Measurements from ENCODE around the gene SLC28A2. TPM values are rescaled to one million over a fixed set of nuclear protein-coding genes. Genes with fewer than 3 reads are reported as not detected.
A peak's percentile ranks its signal among the peaks of the same experiment; 100 is the strongest.

The SLC28A2 gene
- polyA plus RNA-seq, 2 of the 4 experiments (the other 2 are of a cell fraction), result 0.35 TPM; not detected in 1

DNA sequence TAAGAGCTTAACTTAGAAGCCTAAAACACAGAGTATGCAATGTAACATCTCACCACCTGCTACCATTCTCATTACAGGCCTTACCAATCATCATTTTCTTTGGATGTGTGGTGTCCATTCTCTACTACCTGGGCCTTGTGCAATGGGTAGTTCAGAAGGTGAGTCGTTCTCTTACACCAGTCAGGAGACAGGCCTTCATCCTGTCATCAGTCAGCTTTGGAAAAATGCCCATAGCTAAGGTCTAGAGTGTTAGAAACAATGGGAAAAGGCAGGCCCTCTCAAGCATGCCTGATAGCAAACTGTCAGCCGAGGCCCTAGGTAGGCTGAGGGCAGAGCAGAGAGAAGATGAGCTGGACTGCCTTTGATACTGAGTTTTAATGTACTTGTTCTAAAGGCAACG is 13.5 kb downstream of the SLC28A2 start:
- POLR2A ChIA-PET, result no interaction called here
- H3K4me3 ChIP-seq, result no peak overlapping the region
- no peak overlapping the region for H3K4me2 ChIP-seq
- 36% methylated on average over 3 of the region's 3 CpGs for WGBS (ENCODE audit: missing lambda C conversion rate)
- FAIRE-seq (no peak), DNase-seq (ENCODE audit: low read depth in 1 of 2, low spot score in 1 of 2) (no peak), ATAC-seq (no peak)
- no peaks in the 10 kb centered on the region for H3K4me1 ChIP-seq
- H3K9me3 ChIP-seq, result no peaks in the 10 kb centered on the region
- CTCF ChIA-PET, result interaction anchor here (1.7 kb wide), 1 partner anchor 61 kb away, joined by 3 read pairs; no protein-coding TSS in a partner anchor
- TF ChIP-seq, protein P1, sequence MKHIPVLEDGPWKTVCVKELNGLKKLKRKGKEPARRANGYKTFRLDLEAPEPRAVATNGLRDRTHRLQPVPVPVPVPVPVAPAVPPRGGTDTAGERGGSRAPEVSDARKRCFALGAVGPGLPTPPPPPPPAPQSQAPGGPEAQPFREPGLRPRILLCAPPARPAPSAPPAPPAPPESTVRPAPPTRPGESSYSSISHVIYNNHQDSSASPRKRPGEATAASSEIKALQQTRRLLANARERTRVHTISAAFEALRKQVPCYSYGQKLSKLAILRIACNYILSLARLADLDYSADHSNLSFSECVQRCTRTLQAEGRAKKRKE (CRISPR knock-in tag; IDR thresholded peaks at IDR 0.05; ENCODE audit: low read depth), result no peak
- TF ChIP-seq NFE2L2 (conservative IDR thresholded peaks at IDR 0.05; ENCODE audit: low read length), result no peak
- no peak for TF ChIP-seq BCL3 (IDR thresholded peaks at IDR 0.05)
- TF ChIP-seq MAFK (IDR thresholded peaks at IDR 0.05; ENCODE audit: partially characterized antibody), result no peak
- no peak for TF ChIP-seq ZSCAN20 (CRISPR knock-in tag; IDR thresholded peaks at IDR 0.05)
- no peak for TF ChIP-seq REST (IDR thresholded peaks at IDR 0.05)
- no peak for TF ChIP-seq HES2 (IDR thresholded peaks at IDR 0.05)
- TF ChIP-seq RARB (CRISPR knock-in tag; IDR thresholded peaks at IDR 0.05), result no peak
- TF ChIP-seq KDM5A (IDR thresholded peaks at IDR 0.05), result no peak
- no peak for TF ChIP-seq CEBPB (IDR thresholded peaks at IDR 0.05)
- no peak for TF ChIP-seq JUNB (IDR thresholded peaks at IDR 0.05)
- no peak overlapping the region for H3K27ac ChIP-seq

DNA sequence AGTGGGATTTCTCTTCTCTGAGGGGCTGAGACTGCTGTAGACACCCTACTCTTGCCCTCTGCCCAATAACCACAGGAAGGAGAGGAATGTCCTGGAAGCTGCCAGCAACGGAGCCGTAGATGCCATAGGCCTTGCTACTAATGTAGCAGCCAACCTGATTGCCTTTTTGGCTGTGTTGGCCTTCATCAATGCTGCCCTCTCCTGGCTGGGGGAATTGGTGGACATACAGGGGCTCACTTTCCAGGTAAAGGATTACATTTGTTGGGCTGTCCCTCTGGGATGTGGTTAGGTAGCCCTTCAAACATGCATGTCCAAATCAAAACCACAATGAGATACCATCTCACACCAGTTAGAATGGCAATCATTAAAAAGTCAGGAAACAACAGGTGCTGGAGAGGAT is 16.1 kb downstream of the SLC28A2 start:
- WGBS (ENCODE audit: missing lambda C conversion rate), result 30% methylated on average over 2 of the region's 2 CpGs
- CTCF ChIA-PET, result interaction anchor here (0.9 kb wide), 1 partner anchor 64 kb away, joined by 3 read pairs; no protein-coding TSS in a partner anchor
- POLR2A ChIA-PET, result no interaction called here
- Histone ChIP-seq H3K27ac (no peak overlapping the region), H3K4me2 (no peak overlapping the region), H3K4me1 (no peaks in the 10 kb centered on the region), H3K4me3 (no peak overlapping the region), H3K9me3 (no peaks in the 10 kb centered on the region)
- TF ChIP-seq RAD21 (conservative IDR thresholded peaks at IDR 0.05 in 1 of 2, IDR thresholded peaks at IDR 0.05 in 1 of 2), result peak in 1 of 2 experiments; percentile 36; a peak in 2 of 5 replicates
- TF ChIP-seq RARB (CRISPR knock-in tag; IDR thresholded peaks at IDR 0.05), result no peak
- ATAC-seq, result no peak
- peak in 1 of 2 experiments; percentile 18 for DNase-seq (ENCODE audit: low read depth in 1 of 2, low spot score in 1 of 2)
- FAIRE-seq, result no peak

GRCh38 chr15:45274636-45275380 is 22.8 kb downstream of the SLC28A2 start:
- Histone ChIP-seq H3K4me2 (no peak overlapping the region), H3K4me1 (peaks cover 6% of the 10 kb centered on the region; the same call in 1 of the 3 replicates), H3K27ac (no peak overlapping the region), H3K4me3 (no peak overlapping the region), H3K9me3 (no peaks in the 10 kb centered on the region)
- ChIA-PET POLR2A (no interaction called here), CTCF (interaction anchor here (0.6 to 1.5 kb wide), 2 partner anchors 38 to 43 kb away, joined by 3 read pairs; no protein-coding TSS in a partner anchor)
- no peak for ATAC-seq
- no peak for DNase-seq (ENCODE audit: low read depth in 1 of 2, low spot score in 1 of 2)
- WGBS (ENCODE audit: missing lambda C conversion rate), result 31% methylated on average over 5 of the region's 5 CpGs
- FAIRE-seq, result no peak
- TF ChIP-seq E2F6 (IDR thresholded peaks at IDR 0.05; ENCODE audit: borderline replicate concordance, low read depth) (no peak), HMGXB4 (CRISPR knock-in tag; IDR thresholded peaks at IDR 0.05; ENCODE audit: borderline replicate concordance) (no peak), HEYL (CRISPR knock-in tag; IDR thresholded peaks at IDR 0.05) (no peak), BCL3 (IDR thresholded peaks at IDR 0.05) (no peak), ZSCAN20 (CRISPR knock-in tag; IDR thresholded peaks at IDR 0.05) (no peak), CBX2 (IDR thresholded peaks at IDR 0.05; ENCODE audit: borderline replicate concordance, low read depth) (no peak), TP53 (CRISPR knock-in tag; IDR thresholded peaks at IDR 0.05) (no peak), MAZ (IDR thresholded peaks at IDR 0.05; ENCODE audit: borderline replicate concordance, low read depth, low read length) (no peak), JUN (IDR thresholded peaks at IDR 0.05) (no peak), EHF (CRISPR knock-in tag; IDR thresholded peaks at IDR 0.05) (no peak), HOXB13 (CRISPR knock-in tag; IDR thresholded peaks at IDR 0.05; ENCODE audit: low read depth) (no peak), EHMT2 (IDR thresholded peaks at IDR 0.05; ENCODE audit: low read depth) (no peak)
